Activated naive CD4-positive, alpha-beta T cell treated with anti-CD3 and anti-CD28 coated beads, Interleukin-2, amount 50 U/mL, for 72 hours (primary cell): ENCODE results near the gene BEST4. TPM values are rescaled to one million over a fixed set of nuclear protein-coding genes. Genes with fewer than 3 reads are reported as not detected.

ENCODE experiments used
- total RNA-seq, 2 donors: library from RNA; stranded (reverse); gene quantifications; one replicate each; pipeline ENCODE4 v1.2.3, GENCODE V29; 2022

BEST4 gene
- total RNA-seq, 2 donors from 2014 or later: 0.80 to 1.8 TPM

Other genes with a start within 250 kb of the BEST4 start
- gene TMEM53, start 113.7 kb downstream of the BEST4 start, total RNA-seq: 1 to 10 TPM; 4.4 to 5.2 TPM
- gene ARMH1, start 113.5 kb downstream of the BEST4 start, total RNA-seq: 100 to 1,000 TPM; 102 to 155 TPM
- gene RNU5D-1, start 57.0 kb downstream of the BEST4 start, total RNA-seq: not detected
- gene KIF2C, start 48.3 kb downstream of the BEST4 start, total RNA-seq: 100 to 1,000 TPM in 1 of 2 donors, 10 to 100 TPM in 1; 95.2 to 228 TPM
- gene RPS8, start 12.6 kb downstream of the BEST4 start, total RNA-seq: 1,000 to 10,000 TPM; 2,726 to 3,052 TPM
- gene PLK3, start 12.2 kb upstream of the BEST4 start, total RNA-seq: 10 to 100 TPM; 39.6 to 80.8 TPM
- under 1 TPM; 0.32 to 0.80 TPM for gene DYNLT4, start 19.2 kb upstream of the BEST4 start, total RNA-seq
- 10 to 100 TPM in 1 of 2 donors, 1 to 10 TPM in 1; 9.7 to 16.7 TPM for gene BTBD19, start 20.4 kb upstream of the BEST4 start, total RNA-seq
- gene PTCH2, start 55.1 kb upstream of the BEST4 start, total RNA-seq: 1 to 10 TPM in 1 of 2 donors, under 1 TPM in 1; 0.99 to 1.5 TPM
- 10 to 100 TPM; 35.8 to 43.4 TPM for gene EIF2B3, start 198.4 kb upstream of the BEST4 start, total RNA-seq
- 10 to 100 TPM; 23.9 to 24.3 TPM for gene HECTD3, start 223.2 kb upstream of the BEST4 start, total RNA-seq
- 100 to 1,000 TPM; 149 to 176 TPM for gene UROD, start 224.1 kb upstream of the BEST4 start, total RNA-seq